Gastroesophageal sphincter (tissue), 4 donors: ENCODE data around the gene OPN4. TPM values are rescaled to one million over a fixed set of nuclear protein-coding genes. Genes with fewer than 3 reads are reported as not detected.

Source experiments
- ATAC-seq: fragments of 150-250 bp; one replicate; pipeline ENCODE4 v1.9.1; 2016; ENCODE audit warnings: mild to moderate bottlenecking, moderate library complexity
- H3K27ac ChIP-seq, 4 donors: fragments of 200-600 bp; sonication (generic) in 3 of 4; 1 replicate in 3 of 4; 2 replicates in 1 of 4; pipeline ENCODE4 v1.5.1; 2016 to 2019
- H3K27me3 ChIP-seq: fragments of 200-600 bp; sonication (generic); one replicate; pipeline ENCODE4 v1.5.1; 2019
- H3K36me3 ChIP-seq, 2 donors: fragments of 200-600 bp; sonication (generic); one replicate each; pipeline ENCODE4 v1.5.1; 2019; ENCODE audit warnings: control low read depth in 1 of 2
- H3K4me1 ChIP-seq, 3 donors: fragments of 200-600 bp; sonication (generic); 1 replicate in 2 of 3; 2 replicates in 1 of 3; pipeline ENCODE4 v1.5.1; 2016 to 2019; ENCODE audit warnings: control low read depth in 2 of 3
- H3K4me3 ChIP-seq, 2 donors: fragments of 200-600 bp; sonication (generic); one replicate each; pipeline ENCODE4 v1.5.1; 2019; ENCODE audit warnings: mild to moderate bottlenecking in 1 of 2, moderate library complexity in 1 of 2
- H3K9me3 ChIP-seq, 3 donors: fragments of 200-600 bp; sonication (generic); one replicate each; pipeline ENCODE4 v1.5.1; 2017 to 2019; ENCODE audit warnings: control low read depth in 2 of 3
- CTCF ChIP-seq, 4 experiments: fragments of 200-600 bp in 2 of 4; fragments of 450-650 bp in 2 of 4; sonication (generic) in 1 of 4; IDR thresholded peaks; one replicate each; pipeline ENCODE4 v1.5.1; 2017 to 2019; ENCODE audit warnings: antibody characterized with exemption in 4 of 4, mild to moderate bottlenecking in 2 of 4, moderate library complexity in 2 of 4
- EP300 ChIP-seq: sonication (generic); formaldehyde crosslinking; IDR thresholded peaks from one replicate; pipeline ENCODE4 v1.6.1; 2017; ENCODE audit warnings: antibody characterized with exemption, mild to moderate bottlenecking
- POLR2A ChIP-seq, 2 donors: fragments of 450-650 bp; IDR thresholded peaks; one replicate each; pipeline ENCODE4 v1.6.1; 2017; ENCODE audit warnings: antibody characterized with exemption in 2 of 2, mild to moderate bottlenecking in 2 of 2, moderate library complexity in 1 of 2
- POLR2AphosphoS5 ChIP-seq: sonication (generic); formaldehyde crosslinking; IDR thresholded peaks from one replicate; pipeline ENCODE4 v1.6.1; 2017; ENCODE audit warnings: antibody characterized with exemption
- WGBS, 2 donors: methylation state at CpG; one replicate each; pipeline ENCODE4 v1.1.5; 2018; ENCODE audit warnings: low coverage in 1 of 2; 5-methylcytosine and 5-hydroxymethylcytosine counted together
- total RNA-seq, 4 donors: library from RNA; depleted of rRNA; stranded (reverse); fragments of >200 nt; gene quantifications; one replicate each; pipeline ENCODE4 v1.1.0, GENCODE V29; 2016

Gene OPN4
- total RNA-seq, 4 donors from 2014 or later: not detected

DNA sequence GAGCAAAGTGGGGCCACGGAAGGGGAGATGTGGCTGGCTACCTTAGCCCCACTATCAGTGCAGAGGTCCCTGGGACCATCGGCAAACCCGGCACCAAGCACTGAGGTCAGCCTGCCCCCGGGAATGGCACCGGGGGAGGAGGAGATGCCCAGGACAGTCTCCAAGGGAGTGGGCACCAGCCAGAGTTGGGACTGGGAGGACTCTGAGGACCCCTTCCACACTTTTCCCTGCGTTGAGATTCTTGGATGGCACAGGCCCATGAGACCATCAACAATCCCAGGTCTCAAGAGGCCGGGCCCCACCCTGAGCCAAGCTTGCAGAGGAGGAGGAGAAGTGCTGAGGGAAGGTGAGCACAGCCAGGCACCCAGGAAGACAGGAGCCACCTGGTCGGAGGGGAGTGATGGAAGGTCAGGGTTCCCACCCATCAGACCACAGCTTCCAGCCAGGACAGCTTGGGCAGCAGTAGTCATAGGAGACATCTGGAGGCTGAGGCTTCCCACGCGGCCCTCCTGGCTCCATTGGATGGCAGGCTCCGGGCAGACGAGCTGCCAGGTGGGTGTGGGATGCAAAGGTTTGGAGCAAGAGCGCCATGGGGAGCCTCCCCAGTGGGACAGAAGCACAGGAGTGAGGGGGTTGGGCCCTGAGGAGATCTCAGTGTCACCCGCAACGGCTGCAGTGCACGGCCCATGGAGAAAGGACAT, 2.6 kb upstream of the OPN4 start:
- no peak overlapping the region for H3K4me3 ChIP-seq
- H3K4me1 ChIP-seq: peaks cover 0 to 25% (median 13%) of the 10 kb centered on the region in 3 donors
- 87 to 100% methylated on average over 1 to 5 of the region's 16 CpGs for WGBS, 2 donors
- no peak overlapping the region for H3K27ac ChIP-seq
- no peaks in the 10 kb centered on the region for H3K9me3 ChIP-seq
- TF ChIP-seq EP300 (no peak), POLR2AphosphoS5 (no peak), POLR2A (IDR thresholded peaks at IDR 0.05) (no peak), CTCF (IDR thresholded peaks at IDR 0.05) (no peak)
- no peaks in the 10 kb centered on the region for H3K36me3 ChIP-seq
- no peaks in the 10 kb centered on the region for H3K27me3 ChIP-seq
- no peak for ATAC-seq

GRCh38 chr10:86652361-86653202, 1.8 kb upstream of the OPN4 start:
- Histone ChIP-seq H3K36me3 (no peaks in the 10 kb centered on the region), H3K27me3 (no peaks in the 10 kb centered on the region), H3K4me3 (no peak overlapping the region), H3K9me3 (no peaks in the 10 kb centered on the region), H3K4me1 (peaks cover 0 to 25% (median 13%) of the 10 kb centered on the region in 3 donors), H3K27ac (no peak overlapping the region)
- WGBS, 2 donors: 94 to 100% methylated on average over 2 to 5 of the region's 14 CpGs
- ATAC-seq: no peak
- TF ChIP-seq POLR2AphosphoS5: no peak
- TF ChIP-seq EP300: no peak
- no peak for TF ChIP-seq CTCF (IDR thresholded peaks at IDR 0.05)

DNA sequence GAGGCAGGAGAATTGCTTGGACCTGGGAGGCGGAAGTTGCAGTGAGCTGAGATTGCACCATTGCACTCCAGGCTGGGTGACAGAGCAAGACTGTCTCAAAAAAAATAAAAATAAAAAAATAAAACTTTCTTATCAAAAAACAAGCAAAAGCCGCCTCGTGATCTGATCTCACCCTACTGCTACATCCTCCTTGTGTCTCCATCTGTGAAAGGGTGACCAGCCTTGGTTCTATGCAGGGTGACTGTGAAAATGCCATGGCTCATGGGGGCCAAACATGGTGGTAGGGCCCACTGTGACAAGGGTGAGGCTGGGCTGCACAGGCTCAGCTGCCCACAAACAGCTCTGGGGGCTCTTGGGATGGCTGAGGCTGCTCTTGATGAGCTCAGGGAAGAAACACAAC, 968 bp upstream of the OPN4 start:
- no peaks in the 10 kb centered on the region for H3K9me3 ChIP-seq
- H3K4me1 ChIP-seq: peaks cover 0 to 20% (median 13%) of the 10 kb centered on the region in 3 donors
- ATAC-seq: no peak
- H3K27me3 ChIP-seq: no peaks in the 10 kb centered on the region
- no peak overlapping the region for H3K27ac ChIP-seq
- 89 to 100% methylated on average over 2 to 3 of the region's 3 CpGs for WGBS, 2 donors
- H3K36me3 ChIP-seq: no peaks in the 10 kb centered on the region
- TF ChIP-seq POLR2A (IDR thresholded peaks at IDR 0.05): no peak
- TF ChIP-seq POLR2AphosphoS5: no peak
- no peak for TF ChIP-seq CTCF (IDR thresholded peaks at IDR 0.05)
- TF ChIP-seq EP300: no peak
- H3K4me3 ChIP-seq: no peak overlapping the region

GRCh38 chr10:86653987-86654386, 360 bp upstream of the OPN4 start:
- WGBS, 2 donors: 89 to 93% methylated on average over 3 of the region's 3 CpGs
- no peaks in the 10 kb centered on the region for H3K36me3 ChIP-seq
- TF ChIP-seq CTCF (IDR thresholded peaks at IDR 0.05) (no peak), POLR2A (IDR thresholded peaks at IDR 0.05) (no peak), EP300 (no peak), POLR2AphosphoS5 (no peak)
- ATAC-seq: no peak
- no peak overlapping the region for H3K27ac ChIP-seq
- no peak overlapping the region for H3K4me3 ChIP-seq
- H3K9me3 ChIP-seq: no peaks in the 10 kb centered on the region
- H3K4me1 ChIP-seq: peaks cover 0 to 14% (median 8%) of the 10 kb centered on the region in 3 donors
- no peaks in the 10 kb centered on the region for H3K27me3 ChIP-seq
